Measurements from ENCODE around the gene KRTAP10-1. TPM values are rescaled to one million over a fixed set of nuclear protein-coding genes. Genes with fewer than 3 reads are reported as not detected.

Gene KRTAP10-1
- total and polyA plus RNA-seq, 4 donors: not detected

- no peak for DNase-seq (ENCODE audit: low spot score)
- TF ChIP-seq RXRA (IDR thresholded peaks at IDR 0.05) (no peak), ATF3 (IDR thresholded peaks at IDR 0.05) (no peak), MAX (IDR thresholded peaks at IDR 0.05) (no peak), REST (IDR thresholded peaks at IDR 0.05) (no peak), ZBTB33 (IDR thresholded peaks at IDR 0.05) (no peak), HNF4A (conservative IDR thresholded peaks at IDR 0.05) (no peak), YY1 (IDR thresholded peaks at IDR 0.05) (no peak), EGR1 (IDR thresholded peaks at IDR 0.05; ENCODE audit: low read depth in 2 of 2) (no peak), GABPA (IDR thresholded peaks at IDR 0.05 in 1 of 2, conservative IDR thresholded peaks at IDR 0.05 in 1 of 2) (no peak), NR2F2 (IDR thresholded peaks at IDR 0.05) (no peak), SP1 (IDR thresholded peaks at IDR 0.05) (no peak)
- no peaks in the 10 kb centered on the region for H3K27me3 ChIP-seq (ENCODE audit: control insufficient read depth in 4 of 4, insufficient read depth in 4 of 4, low read length in 3 of 4)
- no peaks in the 10 kb centered on the region for H3K4me1 ChIP-seq (ENCODE audit: control insufficient read depth in 4 of 4, insufficient read depth in 4 of 4, low read length in 3 of 4)
- WGBS: 94% methylated on average over 17 of the region's 17 CpGs
- H3K9me3 ChIP-seq (ENCODE audit: control insufficient read depth in 4 of 4, low read length in 3 of 4): peaks cover 0 to 3% (median 2%) of the 10 kb centered on the region in 4 donors
- H3K9ac ChIP-seq (ENCODE audit: low read depth in 1 of 2, low read length in 2 of 2): no peak overlapping the region
- no peak overlapping the region for H3K27ac ChIP-seq (ENCODE audit: low read depth in 1 of 2, low read length in 2 of 2)
- H3K36me3 ChIP-seq (ENCODE audit: control insufficient read depth in 4 of 4, insufficient read depth in 3 of 4, low read depth in 1 of 4, low read length in 3 of 4): peaks cover 0 to 6% (median 3%) of the 10 kb centered on the region in 4 donors
- H3K4me3 ChIP-seq (ENCODE audit: low read depth in 1 of 3, low read length in 3 of 3): no peak overlapping the region
These were observed 45.6 kb downstream of the KRTAP10-1 start for GRCh38 chr21:44494418-44494817.

GRCh38 chr21:44492567-44493385, 47.2 kb downstream of the KRTAP10-1 start:
- H3K27ac ChIP-seq (ENCODE audit: low read depth in 1 of 2, low read length in 2 of 2): no peak overlapping the region
- TF ChIP-seq JUND (IDR thresholded peaks at IDR 0.05) (no peak), TAF1 (conservative IDR thresholded peaks at IDR 0.05) (no peak), YY1 (IDR thresholded peaks at IDR 0.05) (no peak), HNF4G (IDR thresholded peaks at IDR 0.05) (no peak), RAD21 (IDR thresholded peaks at IDR 0.05) (no peak), RXRA (IDR thresholded peaks at IDR 0.05) (no peak)
- no peak overlapping the region for H3K9ac ChIP-seq (ENCODE audit: low read depth in 1 of 2, low read length in 2 of 2)

More at GRCh38 chr21:44492567-44493385, 47.2 kb downstream of the KRTAP10-1 start:
- WGBS: 93% methylated on average over 9 of the region's 9 CpGs
- DNase-seq (ENCODE audit: low spot score): no peak
- H3K4me1 ChIP-seq (ENCODE audit: control insufficient read depth in 4 of 4, insufficient read depth in 4 of 4, low read length in 3 of 4): no peaks in the 10 kb centered on the region
- H3K4me3 ChIP-seq (ENCODE audit: low read depth in 1 of 3, low read length in 3 of 3): no peak overlapping the region
- H3K9me3 ChIP-seq (ENCODE audit: control insufficient read depth in 4 of 4, low read length in 3 of 4): peaks cover 0 to 3% (median 2%) of the 10 kb centered on the region in 4 donors
- no peaks in the 10 kb centered on the region for H3K27me3 ChIP-seq (ENCODE audit: control insufficient read depth in 4 of 4, insufficient read depth in 4 of 4, low read length in 3 of 4)
- H3K36me3 ChIP-seq (ENCODE audit: control insufficient read depth in 4 of 4, insufficient read depth in 3 of 4, low read depth in 1 of 4, low read length in 3 of 4): peaks cover 1 to 6% (median 3%) of the 10 kb centered on the region in 4 donors

Measured in liver (tissue), 9 donors.